Suppressor macrophage (primary cell): ENCODE results near the gene ZNF236.

Source experiments
- DNase-seq, 4 experiments: peaks; one replicate each; pipeline ENCODE4 v3.0.0-alpha.2; 2020 to 2022

ZNF236 gene

DNA sequence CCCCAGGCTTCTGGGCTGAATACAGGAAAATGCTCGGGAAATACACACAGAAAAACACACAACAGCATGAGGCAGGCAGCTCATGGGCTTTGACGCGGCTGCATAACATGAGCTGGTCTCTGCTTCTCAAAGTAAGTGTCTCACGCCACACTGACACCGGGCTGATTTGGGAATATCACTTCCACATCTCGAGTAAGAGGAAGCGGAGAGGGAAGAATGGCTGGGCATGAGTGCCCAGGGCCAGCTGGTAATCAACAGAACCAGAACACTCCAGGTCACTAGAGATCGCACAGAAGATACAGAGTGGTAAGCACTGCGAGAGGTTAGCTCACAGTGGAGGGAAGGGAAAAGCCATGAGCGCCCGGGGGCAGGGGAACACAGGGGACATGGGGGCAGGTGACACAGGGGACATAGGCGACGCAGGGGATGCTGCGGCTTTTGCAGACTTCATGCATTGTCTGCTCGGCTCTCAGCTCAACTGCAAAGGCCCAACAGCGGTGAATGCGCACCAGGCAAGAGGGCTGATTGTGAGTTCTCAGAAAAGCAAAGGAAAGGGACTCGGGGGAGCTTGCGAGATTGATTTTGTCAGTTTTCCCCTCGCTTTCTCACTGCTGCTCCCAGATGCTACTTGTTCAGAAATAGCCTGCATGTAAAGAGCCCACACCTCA, 168.8 kb downstream of the ZNF236 start:
- peak; percentile 77 to 84 (median 83) for DNase-seq

DNA sequence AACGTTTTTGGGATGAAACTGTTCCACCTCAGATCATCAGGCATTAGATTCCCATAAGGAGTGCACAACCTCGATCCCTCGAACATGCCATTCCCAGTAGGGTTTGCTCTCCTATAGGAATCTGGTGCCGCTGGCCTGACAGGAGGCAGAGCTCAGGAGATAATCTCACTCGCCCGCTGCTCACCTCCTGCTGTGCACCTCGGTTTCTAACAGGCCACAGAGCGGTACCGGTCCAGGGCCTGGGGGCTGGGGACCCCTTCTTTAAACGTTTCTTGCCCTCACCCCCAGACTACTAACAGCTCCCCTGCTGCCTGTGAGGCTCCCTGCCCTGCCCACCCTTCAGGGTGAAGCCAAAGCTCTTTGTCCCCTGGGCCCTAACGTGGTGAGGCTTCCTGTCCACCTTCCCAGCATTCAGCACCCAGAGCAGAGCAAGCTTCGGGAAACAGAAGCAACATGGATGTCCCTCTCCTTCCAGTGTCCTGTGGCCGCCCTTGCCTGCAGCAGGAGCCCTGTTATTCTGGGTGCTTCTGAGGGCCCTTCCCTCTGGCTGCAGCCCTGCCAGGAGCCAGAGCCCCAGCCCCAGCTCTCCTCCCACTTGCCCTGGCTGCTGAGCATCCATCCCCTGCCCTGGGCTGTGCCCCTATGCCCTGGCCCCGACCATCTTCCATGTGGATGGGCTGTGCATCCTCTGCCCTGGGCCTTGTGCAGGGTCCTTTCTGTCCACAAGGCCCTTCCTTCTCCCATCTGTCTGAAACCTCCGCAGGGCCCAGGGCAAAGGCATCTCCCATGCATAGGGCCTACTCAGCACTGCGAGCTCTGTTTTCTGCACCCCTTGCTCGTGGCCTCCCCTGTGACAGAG, 170.1 kb downstream of the ZNF236 start:
- DNase-seq: no peak

DNA sequence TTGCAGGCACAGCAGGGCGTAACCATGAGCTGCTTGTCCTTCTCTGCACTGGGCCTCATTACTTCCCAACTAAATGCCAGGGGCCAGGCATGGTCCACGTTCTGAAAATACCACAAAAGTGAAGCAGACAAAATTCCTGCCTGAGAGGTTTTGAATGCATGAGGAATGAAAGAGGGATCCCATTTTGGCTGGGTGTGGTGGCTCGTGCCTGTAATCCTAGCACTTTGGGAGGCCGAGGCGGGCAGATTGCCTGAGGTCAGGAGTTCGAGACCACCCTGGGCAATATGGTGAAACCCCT, 170.7 kb downstream of the ZNF236 start:
- no peak for DNase-seq

DNA sequence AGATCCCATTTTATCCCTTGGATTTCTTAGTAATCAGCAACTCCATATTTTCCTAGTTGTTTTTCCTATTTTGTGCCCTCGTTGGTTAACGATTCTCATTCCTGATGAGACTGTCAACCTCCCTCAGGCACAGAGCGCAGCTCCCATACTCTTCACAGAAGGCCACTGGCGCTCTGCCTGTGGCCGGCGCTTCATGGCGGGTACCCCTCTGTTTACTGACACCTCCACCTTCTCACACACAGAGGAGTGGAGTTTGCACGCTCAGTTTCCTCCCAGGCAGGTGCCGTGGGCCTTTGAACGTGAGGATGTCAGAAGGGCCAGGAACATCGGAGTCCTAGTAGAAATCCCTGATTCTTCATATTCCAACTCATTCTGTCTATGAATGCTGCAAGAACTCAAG, 171.2 kb downstream of the ZNF236 start:
- DNase-seq: no peak

DNA sequence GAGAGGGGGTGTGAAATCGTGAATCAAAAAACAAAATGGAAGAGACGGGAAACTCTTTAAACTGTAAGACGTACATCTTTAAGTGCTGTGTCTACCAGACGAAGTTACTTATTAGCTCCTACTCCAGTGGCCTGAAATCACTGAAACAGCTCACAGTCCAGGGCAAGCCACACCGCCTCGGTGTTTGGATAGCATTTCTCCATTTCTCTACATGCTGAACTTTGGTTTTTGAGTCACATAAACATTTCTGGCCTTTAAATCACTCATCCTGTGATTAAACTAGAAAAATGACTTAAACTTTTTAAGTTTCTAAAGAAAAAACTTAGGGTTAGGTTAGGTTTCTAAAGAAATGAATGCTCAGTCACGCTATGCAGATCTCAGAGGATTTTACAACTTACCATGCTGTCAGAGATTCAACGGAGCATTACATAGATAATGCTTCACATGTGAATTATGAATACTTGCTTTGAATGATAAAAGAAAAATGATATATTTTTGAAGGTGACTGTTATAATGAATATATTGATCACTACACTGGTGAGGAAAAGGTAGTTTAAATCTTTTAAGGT, 171.8 kb downstream of the ZNF236 start:
- DNase-seq: no peak

DNA sequence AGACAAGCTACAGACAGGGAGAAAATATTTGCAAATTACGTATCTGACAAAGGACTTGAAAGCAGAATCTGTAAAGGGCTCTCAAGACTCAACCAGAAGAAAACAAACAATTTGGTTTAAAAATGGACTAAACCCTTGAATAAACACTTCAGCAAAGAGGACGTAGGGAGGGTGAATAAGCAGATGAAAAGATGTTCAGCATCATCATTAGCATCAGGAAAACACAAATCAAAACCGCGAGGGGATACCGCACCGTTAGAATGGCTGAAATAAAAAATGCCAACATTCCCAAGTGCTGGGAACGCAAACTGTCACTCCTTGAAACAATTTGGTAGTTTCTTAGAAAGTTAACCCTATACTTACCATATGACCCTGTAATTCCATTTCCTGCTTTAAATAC, 173.5 kb downstream of the ZNF236 start:
- DNase-seq: no peak

DNA sequence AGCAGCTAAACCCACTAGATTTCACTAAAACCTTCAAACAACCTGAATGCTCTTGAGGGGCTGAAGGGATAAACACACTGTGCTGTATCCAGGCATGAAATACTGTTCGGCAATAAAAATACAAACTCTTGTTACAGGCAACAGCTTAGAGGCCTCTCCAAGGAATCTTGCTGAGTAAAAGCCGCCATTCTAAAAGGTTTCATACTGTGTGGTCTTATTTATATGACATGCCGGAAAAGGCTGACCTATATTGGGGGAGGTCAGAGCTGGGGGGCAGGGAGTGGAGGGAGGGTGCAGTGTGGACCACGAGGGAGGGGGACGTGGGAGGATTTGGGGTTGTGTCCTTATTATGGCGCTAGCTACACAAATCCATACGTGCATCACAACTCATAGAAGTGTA, 174.1 kb downstream of the ZNF236 start:
- DNase-seq: no peak

DNA sequence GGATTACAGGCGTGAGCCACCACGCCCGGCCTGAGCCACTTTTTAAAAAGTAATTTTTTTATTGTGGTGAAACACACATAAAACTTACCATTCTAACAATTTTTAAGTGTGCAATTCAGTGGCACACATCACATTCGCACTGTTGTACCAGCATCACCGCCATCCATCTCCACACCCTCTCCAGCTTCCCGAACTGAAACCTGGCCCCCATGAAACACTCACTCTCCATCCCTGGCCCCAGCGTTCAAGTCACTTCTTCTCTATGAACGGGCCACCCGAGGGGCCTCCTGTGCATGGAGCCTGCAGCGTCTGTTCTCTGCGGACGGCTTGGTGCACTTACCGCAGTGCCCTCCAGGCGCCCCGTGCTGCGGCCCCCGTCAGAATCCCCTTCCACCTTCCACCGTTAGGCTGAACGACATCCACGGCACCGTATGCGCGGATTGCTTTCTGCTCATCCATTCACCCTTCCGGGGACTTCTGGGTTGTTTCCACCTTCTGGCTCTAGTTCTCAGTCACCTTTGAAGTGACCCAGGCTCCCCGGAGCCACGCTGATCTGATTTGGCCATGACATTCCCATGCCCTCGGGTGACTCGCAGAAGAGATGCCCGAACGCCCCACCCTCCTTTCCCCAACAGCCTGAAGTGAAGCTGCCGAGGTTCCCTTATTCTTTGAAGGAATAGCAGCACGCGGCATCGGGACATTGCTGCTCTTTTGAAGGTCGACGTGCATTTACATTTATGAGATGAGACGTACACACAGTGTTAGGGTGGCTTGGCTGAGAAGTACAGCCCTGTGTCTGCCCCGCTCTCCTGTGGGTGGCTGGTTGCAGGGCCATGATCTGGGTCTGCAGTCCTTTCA, 175.8 kb downstream of the ZNF236 start:
- DNase-seq: no peak

DNA sequence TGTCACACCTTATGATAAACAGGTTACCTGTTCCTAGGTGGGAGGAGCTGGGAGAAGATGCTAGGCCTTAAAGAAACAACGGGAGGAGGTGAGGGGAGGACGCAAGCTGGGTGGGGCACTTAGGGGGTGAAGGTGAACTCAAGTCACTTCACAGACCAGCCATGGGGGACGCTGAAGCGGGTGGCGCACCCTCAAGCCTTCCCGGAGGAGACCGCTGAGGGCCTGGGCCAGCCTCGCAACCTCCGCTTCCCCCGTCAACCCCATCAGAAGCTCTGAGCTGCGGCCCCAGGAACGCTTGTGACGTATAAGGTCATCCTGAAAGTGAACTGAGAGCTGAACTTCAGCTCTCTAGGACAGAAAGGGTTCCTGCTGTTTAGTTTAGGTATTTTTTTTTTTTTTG, 176.7 kb downstream of the ZNF236 start:
- no peak for DNase-seq

DNA sequence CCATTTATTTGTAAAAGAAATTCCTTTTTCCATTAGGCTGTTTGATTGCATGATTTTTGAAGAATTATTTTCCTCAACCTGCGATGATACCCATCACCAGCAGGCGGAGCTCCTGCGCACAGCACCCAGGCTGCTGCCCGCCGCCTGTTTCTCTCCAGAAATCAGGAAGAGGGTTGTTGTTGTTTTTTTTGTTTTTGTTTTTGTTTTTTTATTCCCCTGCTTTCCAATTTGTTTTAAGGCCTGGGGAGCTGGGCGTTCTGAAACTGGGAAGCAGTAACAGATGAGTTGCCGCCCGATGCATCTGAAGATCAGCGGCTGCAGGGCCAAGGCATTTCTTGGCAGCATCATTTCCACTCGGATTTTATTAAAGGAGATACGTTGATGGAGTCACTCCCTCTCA, 178.2 kb downstream of the ZNF236 start:
- DNase-seq: peak; percentile 71 to 85 (median 81)

DNA sequence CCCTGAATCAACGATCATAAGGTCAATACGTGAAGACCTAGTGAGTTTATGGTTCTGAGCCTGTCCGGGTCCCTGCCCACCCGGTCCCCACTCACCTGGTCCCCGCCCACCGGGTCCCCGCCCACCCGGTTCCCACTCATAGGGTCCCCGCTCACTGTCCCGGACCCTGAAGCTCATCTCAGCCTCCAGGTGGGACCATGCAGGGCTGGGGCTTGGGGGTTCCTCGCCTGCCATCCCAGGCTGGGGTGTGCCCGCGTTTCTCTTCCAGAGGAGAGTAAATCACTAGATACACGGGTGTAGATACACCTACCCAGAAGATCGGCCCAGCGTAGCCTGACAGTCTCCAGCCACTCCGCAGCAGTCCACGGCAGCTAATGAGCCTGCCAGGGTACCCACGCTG, 178.7 kb downstream of the ZNF236 start:
- DNase-seq: no peak

DNA sequence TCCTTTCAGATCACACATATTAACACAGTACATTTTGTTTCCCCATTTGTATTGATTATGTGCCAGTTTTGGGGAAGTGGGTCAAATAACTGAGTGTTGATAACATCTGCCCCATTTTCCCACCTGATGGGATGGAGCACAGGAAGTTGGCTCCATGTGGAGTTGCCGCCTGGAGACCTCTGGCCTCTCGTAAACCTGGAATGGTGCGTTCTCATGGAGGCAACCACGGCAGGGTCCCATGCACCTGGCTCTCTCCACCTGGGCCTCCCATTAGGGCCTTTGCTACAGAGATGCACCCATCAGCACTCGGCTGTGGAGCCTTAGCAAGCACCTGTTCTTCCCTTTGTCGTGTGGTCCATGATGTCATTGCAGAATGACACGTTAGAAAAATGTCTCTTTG, 179.6 kb downstream of the ZNF236 start:
- no peak for DNase-seq

DNA sequence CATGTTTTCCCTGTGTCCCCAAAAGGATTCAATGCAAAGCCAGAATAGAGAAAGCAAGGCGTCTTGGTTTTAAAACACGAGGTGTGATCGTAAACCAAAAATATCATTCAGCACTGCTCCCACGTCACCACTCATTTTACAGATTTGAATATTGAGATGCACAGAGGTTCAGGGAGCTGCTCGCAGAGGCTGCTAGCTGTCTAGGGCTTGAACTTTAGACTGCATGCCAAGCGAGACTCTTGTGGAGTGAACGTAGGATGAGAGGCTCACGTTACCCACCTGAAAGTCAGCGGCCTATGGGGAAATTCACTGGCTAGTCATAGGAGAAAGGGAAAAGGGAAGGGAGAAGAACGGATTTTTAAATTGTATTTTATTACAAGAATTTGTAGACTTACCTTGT, 180.1 kb downstream of the ZNF236 start:
- no peak for DNase-seq

DNA sequence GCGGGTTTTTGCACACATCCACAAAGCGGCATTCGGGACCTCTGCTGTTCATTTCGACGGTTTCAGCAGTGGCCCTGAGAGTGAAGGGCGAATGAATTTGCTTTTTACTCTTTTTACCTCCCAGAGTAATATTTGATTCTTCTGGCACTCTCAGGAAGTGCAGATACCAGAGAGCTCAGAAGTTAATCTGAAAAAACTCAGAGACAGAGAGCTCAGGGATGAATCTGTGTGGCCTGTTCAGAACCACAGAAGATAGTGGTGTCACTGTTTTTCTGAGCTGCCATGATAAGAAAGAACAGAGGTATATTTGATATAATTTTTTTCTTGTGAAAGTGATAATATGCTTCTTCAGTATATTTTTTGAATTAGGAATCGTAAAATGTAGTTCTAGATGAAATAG, 181.0 kb downstream of the ZNF236 start:
- DNase-seq: no peak

DNA sequence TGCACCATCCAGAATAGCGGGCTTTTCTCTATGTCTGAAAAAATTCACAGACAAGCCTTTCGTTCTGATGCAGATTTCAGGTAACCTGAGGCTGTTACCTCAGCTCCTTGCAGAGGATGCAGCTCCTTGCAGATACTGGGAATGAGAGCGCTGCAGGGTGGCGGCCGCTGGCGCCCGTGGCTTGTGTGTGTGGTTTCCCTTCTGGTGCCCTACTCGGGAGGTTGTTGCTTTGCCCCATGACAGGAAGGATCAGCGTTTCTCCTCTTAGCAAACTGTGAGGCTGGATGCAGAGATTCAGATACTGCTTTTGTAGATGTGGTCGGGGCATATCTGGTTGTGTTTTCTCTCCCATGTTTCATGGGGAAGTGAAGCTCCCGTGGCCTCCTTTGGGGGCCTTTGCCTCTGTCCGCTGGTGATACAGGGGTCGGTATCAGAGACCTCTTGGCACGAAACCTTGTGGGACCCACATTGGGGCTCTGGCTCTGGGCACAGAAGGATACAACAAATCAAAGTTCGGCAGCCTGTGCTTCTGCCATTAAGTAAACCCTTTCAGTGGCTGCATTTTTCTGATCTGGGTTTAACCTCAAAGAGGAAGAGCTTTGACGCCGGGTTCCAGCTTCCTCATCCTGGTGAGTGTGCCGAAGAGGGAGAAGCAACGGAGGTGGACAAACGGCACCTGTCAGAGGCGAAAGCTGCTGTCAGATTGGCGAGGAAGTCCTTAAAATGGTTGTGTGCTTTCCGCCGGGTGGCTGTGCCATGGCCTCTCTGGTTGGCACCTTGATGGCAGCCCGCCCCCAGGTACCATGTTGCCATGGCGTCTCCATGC, 182.4 kb downstream of the ZNF236 start:
- peak; percentile 76 to 90 (median 86) for DNase-seq

DNA sequence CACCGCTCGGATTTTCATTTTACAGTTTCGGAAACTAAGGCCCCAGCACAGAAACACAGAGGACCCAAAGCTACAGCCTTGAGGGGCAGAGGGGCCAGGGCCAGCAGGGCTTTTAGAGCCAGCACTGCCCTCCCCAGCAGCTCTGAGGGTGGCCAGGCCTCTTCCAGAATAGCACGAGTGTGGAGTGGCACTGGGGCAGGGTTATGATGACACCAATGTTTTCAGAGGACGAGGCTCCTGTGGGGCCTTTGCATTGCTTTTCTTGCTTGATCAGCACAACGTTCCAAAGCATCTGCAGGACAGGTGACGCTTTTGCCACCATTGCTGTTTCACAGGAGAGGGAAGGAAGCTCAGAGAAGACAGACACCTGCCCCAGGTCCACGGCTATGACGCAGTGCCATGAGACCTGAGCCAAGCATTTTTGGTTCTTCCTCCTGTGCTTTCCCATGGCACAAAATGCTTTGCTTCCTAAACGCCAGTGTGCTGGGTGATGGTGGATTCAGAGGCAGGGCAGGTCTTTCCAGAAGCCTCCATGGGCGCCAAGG, 183.4 kb downstream of the ZNF236 start:
- DNase-seq: peak in 1 of 4 experiments; percentile 38

DNA sequence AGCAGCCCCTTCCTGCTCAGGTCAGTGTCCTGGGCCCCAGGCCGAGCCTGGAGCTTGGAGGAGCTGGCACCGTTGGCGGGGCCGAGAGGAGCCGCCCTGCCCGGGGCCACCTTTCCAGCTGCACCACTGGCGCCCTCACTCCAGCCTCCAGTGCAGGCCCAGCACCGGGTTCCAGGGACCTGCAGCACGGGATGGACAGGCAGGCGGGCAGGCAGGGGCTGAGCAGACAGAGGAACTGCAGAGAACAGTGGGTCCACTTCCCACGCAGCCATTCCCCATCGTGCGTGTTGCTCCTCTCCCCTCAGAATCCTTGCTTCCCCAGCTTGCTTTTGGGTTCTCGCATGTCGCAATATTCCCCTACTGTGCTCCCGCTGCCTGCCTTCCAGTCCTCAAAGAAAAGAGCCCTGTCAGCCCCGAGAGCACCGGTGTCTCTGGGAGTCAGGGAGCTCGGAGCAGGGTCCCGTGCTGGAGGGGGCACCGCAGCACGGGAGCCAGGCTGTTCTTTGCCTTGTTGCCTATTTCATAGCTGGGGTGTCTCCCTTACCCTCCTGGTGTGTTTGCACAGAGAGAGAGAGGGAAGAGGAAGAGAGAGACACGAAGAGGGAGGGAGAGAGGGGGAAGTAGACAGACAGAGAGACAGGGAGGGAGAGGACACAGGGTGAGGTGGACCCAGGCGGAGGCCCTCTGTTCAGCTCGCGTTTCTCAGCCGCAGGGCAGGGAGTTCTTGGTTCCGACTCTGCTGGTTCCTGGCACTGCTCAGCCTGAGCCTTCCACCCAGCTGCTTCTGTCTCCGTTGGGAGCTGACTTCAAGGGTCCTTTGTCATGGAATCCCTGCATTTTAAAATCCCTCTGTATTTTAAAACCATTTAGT, 184.2 kb downstream of the ZNF236 start:
- peak; percentile 66 to 85 (median 83) for DNase-seq

DNA sequence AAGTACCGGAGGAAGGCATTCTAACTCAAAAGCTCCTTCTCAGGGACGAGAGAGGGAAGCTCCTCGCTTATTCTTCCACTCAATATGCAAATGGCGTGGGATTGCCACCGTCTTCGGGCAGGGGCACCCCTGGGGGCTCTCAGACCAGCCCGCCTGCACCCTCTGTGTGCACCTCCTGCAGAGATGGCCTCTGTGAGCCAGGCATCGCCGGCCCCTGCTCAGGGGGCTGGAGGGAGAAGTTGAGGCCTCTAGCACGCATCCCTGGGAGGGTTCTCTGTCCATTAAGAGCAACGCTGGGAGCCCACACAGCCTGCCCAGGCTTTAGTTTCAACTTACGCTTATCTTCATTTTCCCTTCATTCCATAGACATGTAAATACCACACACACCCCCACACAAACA, 184.9 kb downstream of the ZNF236 start:
- no peak for DNase-seq

DNA sequence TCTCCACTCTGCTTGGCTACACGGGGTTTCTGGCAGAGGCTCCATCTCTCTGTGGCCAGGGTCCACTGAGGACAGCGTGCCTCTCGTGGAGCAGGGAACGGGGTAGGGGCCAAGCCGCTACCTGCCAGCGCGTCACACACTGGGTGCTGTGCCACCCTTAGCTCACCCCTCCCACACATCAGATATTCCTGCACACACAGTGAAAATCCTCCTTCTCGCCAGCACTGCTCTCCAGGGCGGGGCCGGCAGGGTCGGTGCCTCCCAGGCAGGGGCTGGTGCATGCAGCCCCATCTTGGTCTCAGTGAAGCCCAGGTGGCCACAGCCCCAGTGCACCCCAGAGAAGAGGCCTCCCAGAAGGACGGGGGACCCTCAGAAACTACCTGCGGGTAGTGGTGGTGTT, 185.6 kb downstream of the ZNF236 start:
- DNase-seq: no peak

DNA sequence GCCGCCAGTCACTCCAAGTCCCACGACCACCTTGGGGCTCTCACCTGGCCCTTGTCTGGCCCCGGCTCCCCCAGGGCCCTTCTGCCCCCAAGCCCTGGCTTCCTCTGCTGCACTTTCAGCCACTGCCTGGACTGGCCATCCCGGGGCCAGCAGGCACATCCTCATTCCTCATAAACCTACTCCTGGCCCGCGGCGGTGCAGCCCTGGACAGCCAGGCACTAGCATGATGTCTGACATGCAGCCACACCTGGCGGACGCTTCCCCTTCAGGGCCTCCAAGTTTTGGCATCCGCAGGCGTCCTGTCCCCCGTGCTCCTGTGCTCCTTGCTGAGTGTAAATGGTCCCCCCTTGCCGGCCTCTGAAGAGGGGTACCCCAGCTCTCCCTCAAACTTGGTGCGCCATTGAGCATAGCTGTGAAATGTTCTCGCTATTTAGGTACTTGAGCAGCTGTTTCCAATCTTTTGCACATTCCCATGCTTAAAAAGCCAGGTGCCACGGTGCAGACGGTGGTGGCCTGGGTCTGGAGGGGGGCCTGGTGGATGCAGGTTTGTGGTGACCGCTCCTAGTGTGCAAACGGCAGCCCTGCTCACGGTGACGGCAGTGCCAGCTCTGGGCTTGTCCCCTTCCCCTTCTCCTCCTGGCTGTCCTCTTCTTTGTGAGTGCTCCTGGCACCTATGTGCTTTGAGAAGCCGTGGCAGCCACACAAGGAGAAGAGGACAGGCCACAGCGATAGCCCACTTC, 186.4 kb downstream of the ZNF236 start:
- DNase-seq: no peak
